Activated CD4-positive, alpha-beta T cell treated with anti-CD3 and anti-CD28 coated beads, Interleukin-2, amount 50 U/mL, for 48 hours (primary cell): Measurements from ENCODE around the gene POR.
"Not testable (repeated sequence)": the region's sequence is repeated elsewhere in the genome, so short reads cannot be mapped to it uniquely, and the experiment has no call there.

ENCODE experiments used
- DNase-seq, 2 experiments: peaks; one replicate each; pipeline ENCODE4 v3.0.0-alpha.2; 2020

POR gene

GRCh38 chr7:75994388-75995051, 79.6 kb downstream of the POR start, which contains the start of gene TMEM120A:
Gene TMEM120A (minus strand): TSS chr7:75994595. CDS start chr7:75994570, 25 bp downstream.
- DNase-seq, result peak; percentile 94 to 96

- DNase-seq, result no peak
Measured at GRCh38 chr7:75995052-75995471, 80.1 kb downstream of the POR start.

DNA sequence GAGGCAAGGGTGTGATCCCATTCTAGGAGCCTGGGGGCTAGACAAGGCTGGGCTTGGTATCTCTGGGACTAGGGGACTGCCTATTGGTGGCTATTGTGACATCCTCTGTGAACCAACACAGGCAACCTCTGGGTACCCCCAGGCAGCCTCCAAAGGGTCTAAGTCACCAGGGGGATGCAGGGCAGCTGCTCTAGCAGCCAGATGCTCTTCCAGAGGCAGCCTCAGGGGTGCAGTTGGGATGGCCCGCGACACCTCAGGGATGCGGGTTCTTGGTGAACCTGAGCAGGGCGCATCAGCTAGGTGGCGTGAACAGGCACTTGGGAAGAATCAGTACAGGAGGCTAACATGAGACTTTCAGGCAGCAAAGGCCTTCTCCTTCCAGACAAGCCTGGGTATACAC, 81.0 kb downstream of the POR start:
- DNase-seq, result no peak

DNA sequence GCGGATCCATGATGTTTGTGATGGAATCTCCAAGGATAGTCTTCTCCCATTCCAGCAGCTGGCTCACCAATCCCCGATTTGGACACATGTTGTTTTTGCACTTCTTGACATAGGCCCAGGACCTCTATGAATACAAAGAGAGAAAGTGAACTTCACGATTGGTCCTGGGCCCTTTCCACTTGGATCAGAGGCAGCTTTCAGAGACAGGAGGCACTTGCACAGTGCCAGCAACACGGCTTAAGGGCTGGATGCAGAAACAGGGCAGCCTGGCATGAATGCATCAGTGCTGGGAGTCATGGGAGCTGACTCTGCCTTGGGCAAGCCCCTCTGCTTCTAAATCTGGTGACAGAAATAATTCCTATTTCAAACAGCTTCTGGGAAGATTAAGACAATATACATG, 81.5 kb downstream of the POR start:
- DNase-seq, result no peak

- no peak for DNase-seq
Measured at GRCh38 chr7:75998038-75998437, 83.1 kb downstream of the POR start.

GRCh38 chr7:76000566-76000965, 85.6 kb downstream of the POR start:
- no peak for DNase-seq

GRCh38 chr7:76002139-76002538, 87.2 kb downstream of the POR start:
- no peak for DNase-seq

GRCh38 chr7:76002822-76003221, 87.9 kb downstream of the POR start:
- DNase-seq, result no peak

- no peak for DNase-seq
Measured at GRCh38 chr7:76003351-76003750, 88.4 kb downstream of the POR start.

DNA sequence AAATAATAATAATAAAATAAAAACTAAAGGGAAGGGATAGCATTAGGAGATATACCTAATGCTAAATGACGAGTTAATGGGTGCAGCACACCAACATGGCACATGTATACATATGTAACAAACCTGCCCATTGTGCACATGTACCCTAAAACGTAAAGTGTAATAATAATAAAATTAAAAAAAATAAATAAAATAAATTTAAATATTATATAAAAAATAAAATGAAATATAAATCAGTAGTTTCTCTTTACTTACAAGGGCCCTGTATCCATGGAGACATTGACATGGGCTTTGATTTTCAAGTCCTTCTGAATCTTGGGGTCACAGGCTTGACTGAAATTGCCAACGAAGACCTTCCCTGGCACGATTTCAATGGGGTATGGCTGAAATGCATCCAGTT, 90.0 kb downstream of the POR start:
- not testable (repeated sequence) for DNase-seq

- DNase-seq, result peak; percentile 26 to 27
Measured at GRCh38 chr7:76008156-76008687, 93.3 kb downstream of the POR start.

DNA sequence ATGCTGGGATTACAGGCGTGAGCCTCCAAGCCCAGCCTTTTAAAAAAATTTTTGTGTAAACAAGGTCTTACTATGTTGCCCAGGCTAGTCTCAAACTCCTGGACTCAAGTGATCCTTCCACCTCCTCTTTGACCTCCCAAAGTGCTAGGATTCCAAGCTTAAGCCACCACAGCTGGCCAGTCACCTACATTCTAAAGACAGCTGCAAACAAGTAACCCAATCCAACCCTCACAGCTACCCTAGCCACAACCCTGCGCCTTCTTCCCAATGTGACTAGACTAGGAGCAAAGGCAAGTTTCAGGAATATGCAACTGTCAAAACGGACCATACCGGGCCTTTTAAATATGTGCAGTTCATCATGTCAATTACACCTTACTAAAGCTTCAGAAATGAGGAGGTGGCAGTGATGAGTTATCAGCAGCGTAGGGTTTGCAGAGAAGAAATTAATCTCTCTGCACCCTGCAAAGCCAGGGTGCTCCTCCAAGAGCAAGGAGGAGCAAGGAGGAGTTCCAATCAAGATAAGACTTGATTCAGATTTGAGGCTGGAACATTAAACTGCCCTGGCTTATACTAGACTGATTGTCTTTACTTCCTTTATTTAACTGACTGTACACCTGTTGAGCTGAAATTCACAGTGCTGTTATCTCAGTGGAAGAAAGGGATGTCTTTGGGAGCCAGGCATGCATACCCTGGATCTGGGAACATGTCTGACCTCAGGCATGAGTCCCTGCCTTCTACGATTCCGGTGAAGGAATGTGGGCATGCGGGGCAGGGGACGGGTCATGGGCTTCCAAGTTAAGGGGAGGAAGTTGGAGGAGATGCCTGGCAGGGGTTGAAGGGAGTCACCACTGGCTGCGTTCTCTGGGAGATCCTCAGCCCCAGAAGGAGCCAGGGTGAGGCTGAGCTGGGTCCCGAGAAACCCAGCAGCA, 95.0 kb downstream of the POR start:
- no peak for DNase-seq

- DNase-seq, result no peak
Measured at GRCh38 chr7:76011442-76011861, 96.5 kb downstream of the POR start.

DNA sequence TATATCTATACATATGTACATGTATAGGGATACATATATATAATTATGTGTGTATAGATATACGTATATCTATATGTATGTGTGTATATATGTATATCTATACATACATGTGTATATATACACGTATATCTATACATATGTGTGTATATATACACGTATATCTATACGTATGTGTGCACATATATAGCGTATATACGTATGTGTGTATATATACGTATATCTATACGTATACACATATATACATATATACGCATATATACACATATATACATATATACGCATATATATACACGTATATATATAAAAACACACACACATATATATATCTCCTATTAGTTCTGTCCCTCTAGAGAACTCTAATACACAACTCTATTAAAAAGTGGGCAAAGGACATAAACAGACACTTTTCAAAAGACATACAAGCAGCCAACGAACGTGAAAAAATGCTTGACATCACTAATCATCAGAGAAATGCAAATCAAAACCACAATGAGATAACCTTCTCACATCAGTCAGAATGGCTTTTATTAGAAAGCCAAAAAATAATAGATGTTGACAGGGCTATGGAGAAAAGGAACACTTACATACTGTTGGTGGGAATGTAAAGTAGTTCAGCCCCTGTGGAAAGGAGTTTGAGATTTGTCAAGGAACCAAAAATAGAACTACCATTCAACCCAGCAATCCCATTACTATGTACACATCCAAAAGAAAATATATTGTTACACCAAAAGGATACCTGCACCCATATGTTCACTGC, 101.4 kb downstream of the POR start:
- no peak for DNase-seq

GRCh38 chr7:76018520-76018919, 103.6 kb downstream of the POR start:
- not testable (repeated sequence) for DNase-seq

GRCh38 chr7:76020031-76020714, 105.2 kb downstream of the POR start:
- DNase-seq, result peak; percentile 76 to 82

DNA sequence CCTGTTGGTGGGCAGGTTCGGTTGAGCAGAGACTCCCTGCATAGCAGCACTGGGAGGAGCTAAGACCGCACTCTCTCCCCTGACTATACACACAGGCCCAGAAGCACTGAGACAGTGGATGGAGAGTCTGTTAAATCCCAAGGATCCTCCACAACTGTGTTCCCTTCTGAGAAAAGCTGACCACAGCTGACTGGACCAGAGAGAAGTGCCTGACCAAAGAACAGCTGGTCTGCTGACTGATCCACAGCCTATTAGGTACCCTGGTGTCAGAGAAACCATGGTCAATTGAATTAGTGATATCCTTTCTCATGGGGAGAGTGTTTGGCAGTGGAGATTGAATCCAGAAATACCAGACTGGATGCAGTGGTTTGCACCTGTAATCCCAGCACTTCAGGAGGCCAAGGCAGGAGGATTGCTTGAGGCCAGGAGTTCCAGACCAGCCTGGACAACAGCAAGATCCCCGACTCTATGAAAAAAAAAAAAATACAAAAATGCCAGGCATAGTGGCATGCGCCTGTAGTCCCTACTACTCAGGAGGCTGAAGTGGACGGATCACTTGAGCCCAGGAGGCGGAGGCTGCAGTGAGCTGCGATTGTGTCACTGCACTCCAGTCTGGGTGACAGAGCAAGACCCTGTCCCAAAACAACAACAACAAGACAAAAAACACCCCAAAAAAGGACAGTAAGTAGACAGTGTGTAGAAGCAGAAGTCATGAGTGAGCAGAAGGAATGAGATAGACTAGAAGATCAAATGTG, 107.2 kb downstream of the POR start:
- no peak for DNase-seq

DNA sequence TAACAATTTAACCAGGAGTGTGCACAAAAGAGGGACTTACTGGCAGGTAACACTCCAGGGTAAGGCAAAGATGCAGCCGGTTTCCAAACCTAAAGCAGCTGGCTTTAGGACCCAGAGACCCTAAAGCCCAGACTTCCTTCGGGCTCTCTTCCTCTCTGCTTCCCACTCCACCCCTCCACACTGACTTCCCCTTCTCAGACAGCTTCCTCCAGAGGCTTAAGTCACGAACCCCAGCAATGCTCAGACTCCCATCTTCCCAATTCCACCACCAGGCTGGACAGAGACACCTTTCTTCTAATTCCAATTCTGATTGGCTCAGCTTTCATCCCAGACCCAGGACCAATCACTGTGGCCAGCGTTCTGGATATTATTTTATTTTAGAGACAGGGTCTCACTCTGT, 108.0 kb downstream of the POR start:
- DNase-seq, result no peak

GRCh38 chr7:76029682-76030081, 114.7 kb downstream of the POR start:
- DNase-seq, result not testable (repeated sequence)

DNA sequence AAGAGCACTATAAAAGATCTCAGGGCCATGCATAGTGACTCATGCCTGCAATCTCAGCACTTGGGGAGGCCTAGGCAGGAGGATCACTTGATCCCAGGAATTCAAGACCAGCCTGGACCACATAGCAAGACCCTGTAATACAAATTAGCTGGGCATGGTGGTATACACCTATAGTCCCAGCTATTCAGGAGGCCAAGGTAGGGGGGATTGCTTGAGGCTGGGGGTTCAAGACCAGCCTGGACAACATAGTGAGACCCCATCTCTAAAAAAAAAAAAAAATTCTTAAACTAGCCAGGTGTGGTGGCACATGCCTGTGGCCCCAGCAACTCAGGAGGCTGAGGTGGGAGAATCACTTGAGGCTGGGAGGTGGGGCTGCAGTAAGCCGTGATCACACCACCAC, 117.0 kb downstream of the POR start:
- DNase-seq, result no peak
